HG03571 (cell line): ENCODE results near the gene FCGR3A.
"Not testable (repeated sequence)": the region's sequence is repeated elsewhere in the genome, so short reads cannot be mapped to it uniquely, and the experiment has no call there.

Experiments
- ATAC-seq: cut with Tn5 transposase; IDR thresholded peaks from one replicate; pipeline ENCODE4 v1.9.1; 2021; ENCODE audit not compliant: unreplicated experiment

FCGR3A gene

DNA sequence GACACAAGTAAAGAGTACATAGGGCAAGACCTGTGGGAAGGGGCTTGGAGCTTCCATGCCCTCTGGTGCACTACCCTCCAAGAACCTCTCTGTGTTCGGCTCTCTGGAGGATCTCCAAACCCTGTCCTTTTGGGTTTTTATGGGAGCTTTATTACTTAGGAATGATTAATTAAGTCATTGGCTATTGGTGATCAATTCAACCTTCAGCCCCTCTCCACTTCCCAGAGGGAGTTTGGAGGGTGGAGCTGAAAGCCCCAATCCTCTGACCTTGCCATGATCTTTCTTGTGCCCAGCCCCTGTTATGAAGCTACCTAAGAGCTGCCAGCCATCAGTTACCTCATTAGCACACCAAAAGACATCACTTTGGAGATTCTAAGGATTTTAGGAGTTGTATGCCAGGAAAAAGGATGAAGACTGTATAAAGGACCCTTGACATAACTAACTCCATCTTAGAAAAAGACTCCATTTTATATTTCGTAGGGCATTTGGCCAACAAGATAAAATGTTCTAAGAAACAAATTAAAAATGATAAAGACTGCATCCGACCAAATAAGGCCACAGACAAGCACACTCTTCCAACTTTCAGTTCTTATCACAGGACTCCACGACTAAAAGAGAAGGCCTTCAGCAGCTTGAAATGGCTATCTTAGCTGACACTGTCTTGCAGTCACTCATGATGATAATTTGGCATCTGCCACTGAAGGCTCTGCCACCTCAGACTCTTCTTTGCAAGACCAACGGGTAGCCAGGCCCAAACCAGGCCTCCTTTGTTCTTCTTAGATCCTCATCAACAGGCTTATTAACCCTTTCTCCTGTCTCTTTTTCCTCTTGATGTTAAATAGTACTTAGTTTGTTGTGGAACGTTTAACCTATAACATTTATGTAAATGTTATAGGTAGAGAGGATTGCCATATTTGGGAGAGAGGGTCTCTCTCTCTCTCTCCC lies 8.2 kb upstream of the FCGR3A start:
- ATAC-seq = not testable (repeated sequence)

DNA sequence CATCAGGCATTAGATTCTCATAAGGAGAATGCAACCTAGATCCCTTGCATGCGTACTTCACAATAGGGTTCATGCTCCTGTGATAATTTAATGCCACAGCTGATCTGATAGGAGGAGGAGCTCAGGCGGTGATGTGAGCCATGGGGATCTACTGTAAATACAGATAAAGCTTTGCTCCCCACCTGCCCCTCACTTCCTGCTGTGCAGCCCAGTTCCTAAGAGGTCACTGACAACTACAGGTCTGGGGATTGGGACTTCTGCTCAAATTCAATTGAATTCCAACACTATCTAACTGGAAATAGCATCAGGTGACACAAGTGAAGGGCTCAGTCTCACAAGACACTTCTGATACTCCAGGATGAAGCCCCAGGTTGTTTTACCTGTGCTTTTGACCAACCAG lies 7.4 kb upstream of the FCGR3A start:
- not testable (repeated sequence) for ATAC-seq

DNA sequence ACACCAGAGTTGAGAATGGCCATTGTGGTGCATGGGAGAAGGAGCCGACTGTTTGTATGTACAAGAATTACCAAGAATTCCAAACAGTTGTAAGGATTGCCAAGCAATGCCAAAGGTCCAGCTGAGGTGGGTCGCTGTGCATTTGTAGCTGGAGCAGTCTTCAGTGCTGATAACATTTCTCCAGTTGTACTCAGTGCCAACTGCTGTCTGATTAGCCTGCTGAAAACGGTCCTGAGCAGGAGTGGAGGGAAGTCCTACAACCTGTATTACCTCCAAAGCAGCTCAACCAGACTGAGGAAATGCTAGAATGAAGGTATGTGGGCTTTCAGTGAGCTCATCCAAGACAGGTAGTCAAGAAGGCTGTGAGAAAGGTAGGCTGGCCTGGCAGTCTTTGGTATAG lies 6.5 kb upstream of the FCGR3A start:
- not testable (repeated sequence) for ATAC-seq

DNA sequence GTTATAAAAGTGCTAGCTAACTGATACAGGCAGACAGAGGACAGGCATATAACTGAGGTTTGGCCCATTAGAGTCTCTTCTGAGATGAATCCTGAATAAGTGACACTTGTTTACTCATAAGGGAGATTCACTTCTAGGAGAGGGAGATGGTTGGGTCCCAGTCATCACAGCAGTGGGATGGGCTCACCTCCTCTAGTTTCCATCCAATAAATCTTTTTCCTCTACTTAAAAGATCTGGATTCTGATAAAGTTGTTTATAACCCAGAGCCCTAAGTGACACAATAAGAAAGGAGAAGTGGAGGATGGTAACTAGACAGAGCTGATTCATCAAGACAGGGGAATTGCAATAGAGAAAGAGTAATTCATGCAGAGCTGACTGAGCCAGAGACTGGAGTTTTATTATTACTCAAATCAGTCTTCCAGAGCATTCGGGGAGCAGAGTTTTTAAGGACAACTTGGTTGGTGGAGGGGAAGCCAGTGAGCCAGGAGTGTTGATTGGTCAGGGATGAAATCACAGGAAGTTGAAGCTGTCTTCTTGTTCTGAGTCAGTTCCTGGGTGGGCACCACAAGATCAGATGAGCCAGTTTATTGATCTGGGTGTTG lies 5.3 kb upstream of the FCGR3A start:
- ATAC-seq = not testable (repeated sequence)

DNA sequence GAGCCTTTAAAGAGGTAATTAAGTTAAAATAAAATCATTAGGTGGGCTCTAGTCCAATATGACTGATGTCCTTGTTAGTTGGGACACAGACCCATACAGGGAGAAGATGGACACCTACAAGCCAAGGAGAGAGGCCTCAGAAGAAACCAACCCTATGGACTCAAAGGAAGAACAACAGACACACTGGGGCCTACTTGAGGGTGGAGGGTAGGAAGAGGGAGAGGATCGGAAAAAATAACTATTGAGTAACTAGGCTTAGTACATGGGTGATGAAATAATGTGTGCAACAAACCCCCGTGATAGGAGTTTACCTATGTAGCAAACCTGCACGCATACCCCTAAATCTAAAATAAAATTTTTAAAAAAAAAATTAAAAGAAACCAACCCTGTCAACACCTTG lies 4.7 kb upstream of the FCGR3A start:
- not testable (repeated sequence) for ATAC-seq

DNA sequence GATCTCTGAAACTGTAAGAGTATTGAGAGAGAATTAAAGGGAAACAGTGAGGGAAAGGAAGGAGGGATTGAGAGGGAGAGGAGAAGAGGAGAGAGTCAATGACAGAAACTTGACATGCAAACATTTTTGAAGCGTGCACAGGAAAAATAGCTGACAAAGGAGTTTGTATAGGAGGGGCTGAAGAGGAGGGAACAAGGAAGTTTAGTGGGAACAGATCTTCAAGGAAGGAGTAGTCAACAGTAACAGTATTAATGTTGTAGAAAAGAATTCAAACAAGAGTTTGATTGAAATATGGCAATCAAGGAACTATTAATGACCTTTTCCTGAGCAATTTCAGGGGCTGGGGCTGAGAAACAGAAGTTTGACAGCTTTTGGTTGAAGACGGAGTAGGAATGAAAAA lies 4.0 kb upstream of the FCGR3A start:
- ATAC-seq = not testable (repeated sequence)

DNA sequence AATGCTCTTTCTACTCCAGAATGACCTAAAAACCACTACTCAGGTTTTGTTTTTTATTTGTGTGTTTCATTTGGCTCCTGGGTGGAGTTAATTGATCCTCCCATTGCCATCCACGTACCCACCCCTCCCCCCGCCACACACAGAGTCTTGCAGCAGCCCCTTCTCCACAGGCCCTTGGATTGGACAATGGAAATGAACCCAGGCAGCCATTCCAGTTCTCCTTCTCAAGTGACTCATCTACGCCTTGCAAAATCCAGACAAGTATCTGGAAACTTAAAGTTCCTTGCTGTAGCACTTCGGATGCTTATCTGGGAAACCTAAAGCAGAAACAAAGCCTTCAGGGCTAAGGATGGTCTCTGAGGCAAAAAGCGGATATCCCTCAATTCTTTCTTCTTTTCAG lies 1.3 kb upstream of the FCGR3A start:
- ATAC-seq = not testable (repeated sequence)

DNA sequence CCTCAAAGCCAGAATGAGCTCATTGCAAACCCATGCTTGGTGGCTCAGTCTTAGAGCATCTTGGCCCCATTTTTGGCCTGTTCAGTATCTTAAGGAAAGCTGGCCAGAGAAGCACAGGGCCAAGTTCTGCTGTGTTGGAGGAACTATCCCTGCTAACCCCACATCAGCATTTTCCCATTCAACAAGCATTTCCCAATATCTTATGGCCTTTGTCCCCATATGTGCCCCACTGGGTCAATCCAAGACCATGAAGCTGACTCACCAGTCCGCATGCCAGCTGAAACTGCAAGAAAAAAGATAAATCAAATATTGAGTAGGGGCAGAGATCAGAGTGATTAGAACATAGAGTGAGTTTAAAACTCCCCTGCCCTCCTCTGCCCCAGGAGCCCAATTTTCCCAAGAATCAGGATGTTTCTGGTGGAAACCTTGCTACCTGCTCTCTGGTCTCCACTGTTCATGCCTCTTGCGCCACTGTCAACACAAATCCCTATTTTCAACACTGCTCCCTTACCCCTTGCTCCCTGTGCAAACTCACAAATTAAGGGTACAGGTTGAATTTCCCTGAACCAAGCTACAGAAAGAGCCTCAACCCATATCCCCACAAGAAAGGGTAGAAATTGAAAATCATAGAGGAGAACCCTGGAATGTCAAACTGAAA lies 740 bp downstream of the FCGR3A start:
- not testable (repeated sequence) for ATAC-seq

DNA sequence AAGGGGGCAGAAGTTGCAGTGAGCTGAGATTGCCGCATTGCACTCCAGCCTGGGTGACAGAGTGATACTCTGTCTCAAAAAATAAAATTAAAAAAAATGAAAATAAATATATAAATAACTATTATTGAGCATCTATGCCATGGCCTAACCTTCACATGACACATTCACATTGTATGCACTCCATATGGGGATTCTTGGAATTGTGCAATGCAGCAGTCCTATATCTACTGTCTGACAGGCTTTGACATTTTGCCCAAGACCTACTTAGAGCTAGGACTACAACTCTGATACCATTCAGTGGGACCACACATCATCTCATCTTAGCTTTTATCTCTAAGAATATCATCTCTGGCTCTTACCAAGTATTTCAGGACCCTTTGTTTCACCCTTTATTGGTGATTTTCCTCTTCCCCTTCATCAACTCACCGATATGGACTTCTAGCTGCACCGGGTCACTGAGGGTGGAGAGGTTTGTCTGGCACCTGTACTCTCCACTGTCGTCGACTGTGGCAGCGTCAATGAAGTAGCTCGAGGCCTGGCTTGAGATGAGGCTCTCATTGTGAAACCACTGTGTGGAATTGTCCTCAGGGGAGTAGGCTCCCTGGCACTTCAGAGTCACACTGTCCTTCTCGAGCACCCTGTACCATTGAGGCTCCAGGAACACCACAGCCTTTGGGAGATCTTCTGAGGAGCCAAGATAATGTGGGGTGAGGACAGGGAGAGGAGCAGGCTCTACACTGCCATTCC lies 1.4 kb downstream of the FCGR3A start:
- not testable (repeated sequence) for ATAC-seq

DNA sequence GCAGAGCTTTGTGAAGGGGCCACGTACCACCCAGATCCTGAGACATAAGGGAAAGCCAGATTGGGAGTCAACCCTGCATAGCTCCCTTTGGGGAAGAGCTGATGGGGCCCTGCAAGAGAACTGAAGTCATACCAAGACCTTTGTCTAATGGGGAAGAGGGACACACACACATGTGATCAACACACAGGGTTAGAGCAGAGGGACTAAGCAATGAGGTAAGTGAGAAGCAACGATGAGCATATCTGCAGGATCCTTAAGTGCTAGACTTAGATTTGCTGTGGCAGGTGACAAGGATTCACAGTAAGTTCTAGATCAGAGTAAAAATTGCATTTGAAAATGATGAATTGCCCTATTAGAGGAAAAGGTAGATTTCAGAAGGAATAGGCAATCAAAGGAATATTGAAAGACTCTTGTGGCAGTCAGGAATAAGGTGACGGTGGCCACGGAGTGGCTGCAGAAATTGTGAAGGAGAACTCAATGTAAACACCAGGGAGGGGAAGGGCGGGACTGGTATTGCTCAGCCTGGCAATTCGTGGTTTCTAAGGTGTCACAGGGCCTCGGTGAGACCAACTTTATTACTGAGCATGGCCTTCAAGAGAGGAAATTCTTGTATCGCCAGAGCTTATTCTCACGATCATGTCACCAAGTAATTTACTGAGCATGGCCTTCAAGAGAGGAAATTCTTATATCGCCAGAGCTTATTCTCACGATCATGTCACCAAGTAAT lies 4.5 kb downstream of the FCGR3A start:
- not testable (repeated sequence) for ATAC-seq

DNA sequence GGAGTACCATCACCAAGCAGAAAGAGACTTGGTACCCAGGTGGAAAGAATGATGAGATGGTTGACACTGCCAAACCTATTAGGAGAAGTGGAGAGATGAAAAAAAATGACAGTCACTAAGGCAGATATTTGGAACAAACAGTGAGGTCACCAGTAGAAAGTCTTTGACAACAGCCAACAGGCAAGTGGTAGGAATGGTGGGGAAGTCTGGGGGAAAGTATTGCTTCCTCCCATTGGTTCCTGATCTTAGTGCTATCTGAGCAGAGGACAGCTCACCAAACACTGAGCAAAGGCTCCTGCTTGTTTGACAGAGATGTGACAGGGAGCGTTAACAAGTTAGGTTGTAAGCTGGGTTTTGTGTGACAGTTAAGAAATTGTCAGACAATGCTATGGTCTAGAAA lies 6.5 kb downstream of the FCGR3A start:
- ATAC-seq = not testable (repeated sequence)

DNA sequence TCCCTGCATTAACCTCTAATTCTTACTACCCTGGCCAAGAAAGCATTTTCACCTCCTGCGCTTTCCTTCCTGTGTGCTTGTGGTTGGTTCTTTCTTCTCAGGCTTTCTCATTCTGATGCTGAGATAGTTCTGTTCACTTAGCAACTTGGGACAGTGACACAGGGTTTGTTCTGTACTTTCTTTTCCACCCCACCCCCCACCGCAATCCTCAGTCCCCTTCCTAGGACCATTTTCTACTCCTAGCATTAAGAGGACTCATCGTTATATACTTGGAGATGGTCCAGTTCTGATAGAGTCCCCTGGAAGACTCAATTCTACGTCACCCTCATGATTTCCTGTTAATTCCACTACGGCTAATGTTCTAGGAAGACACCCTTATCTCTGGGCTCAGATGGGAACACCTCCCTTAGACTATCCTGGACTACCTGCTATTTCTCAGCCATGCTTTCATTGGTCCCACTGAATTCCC lies 7.5 kb downstream of the FCGR3A start:
- ATAC-seq = peak; percentile 68

DNA sequence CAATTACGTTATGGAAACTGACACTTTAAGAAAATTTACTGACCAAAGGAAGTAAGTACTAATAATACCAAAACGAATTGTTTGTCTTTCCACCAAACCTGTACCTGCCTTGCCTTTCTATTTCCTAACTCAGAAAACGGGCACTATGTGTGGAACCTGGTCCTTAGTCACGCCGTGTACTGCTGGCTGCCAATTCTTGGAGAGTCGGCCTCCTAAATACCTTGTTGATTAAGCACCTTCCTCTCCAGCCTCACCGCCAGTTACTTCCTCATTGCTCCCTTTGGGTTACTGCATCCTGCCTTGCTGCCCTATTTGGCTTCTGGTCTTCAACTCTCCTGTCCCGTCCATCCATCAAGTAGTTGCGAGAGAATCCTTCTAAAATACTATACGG lies 9.1 kb downstream of the FCGR3A start:
- not testable (repeated sequence) for ATAC-seq

DNA sequence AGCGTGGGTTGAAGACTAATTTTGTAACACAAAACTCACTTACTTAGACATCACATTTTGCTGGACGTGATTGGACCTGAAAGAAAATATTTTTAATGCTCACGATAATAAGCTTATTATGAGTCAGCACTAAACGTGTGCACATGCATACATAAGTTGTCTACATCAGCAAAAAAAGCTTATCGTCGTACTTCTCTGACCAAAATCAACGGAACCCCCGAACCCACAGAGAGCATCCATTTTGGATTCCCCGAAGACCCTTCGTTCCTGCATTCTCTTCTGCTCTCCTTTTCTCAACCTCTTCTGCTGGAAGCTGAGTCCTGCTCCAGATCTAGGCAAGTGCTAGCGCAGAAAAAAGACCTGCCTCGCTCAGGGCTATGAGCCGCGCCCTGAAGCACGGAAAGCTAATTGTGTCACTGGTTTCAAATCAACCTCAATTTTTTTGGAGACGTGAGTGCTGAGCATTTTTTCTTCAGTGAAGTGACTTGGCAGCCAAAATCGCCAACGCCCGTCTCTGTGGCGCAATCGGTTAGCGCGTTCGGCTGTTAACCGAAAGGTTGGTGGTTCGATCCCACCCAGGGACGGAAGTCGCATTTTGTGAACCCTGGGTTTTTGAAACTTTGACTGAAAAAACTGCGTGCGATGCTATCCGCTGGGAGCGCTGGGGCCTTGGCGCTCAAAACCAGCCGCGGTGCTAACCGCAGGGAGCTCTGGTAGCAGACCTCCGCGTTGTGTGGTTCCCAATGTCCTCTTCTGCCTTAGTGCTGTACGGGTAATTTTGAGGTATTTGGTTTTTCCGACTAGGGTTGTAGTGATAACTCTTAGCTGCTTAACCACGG lies 9.7 kb downstream of the FCGR3A start:
- ATAC-seq = peak; percentile 51

DNA sequence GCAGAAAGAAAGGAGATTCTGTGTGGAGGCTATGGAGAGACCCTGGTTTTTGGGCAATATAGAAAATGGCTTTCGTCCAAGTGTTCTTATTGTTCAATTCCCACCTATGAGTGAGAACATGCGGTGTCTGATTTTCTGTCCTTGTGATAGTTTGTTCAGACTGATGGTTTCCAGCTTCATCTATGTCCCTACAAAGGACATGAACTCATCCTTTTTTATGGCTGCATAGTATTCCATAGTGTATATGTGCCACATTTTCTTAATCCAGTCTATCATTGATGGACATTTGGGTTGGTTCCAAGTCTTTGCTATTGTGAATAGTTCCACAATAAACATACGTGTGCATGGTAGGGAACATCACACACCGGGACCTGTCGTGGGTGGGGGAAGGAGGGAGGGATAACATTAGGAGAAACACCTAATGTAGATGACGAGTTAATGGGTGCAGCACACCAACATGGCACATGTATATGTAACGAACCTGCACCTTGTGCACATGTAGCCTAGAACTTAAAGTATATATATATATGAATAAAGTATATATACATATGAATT lies 10.6 kb downstream of the FCGR3A start:
- not testable (repeated sequence) for ATAC-seq

DNA sequence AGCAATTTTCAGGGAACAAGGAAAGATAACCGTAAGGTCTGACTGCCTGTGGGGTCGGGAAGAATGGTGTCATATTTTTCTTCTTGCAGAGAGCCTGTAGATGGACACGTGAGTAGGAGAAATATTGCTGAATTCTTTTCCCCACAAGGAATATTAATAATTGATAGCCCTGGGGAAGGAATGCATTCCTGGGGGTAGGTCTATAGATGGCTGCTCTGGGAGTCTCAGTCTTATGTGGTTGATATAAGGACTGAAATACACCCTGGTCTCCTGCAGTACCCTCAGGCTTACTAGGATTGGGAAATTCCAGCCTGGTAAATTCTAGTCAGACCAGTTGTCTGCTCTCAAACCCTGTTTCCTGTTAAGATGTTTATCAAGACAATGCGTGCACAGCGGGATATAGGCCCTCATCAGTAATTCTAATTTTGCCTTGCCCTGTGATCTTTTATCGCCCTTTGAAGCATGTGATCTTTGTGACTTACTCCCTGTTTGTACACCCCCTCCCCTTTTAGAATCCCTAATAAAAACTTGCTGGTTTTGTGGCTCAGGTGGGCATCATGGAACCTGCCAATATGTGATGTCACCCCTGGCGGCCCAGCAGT lies 12.4 kb downstream of the FCGR3A start:
- not testable (repeated sequence) for ATAC-seq

DNA sequence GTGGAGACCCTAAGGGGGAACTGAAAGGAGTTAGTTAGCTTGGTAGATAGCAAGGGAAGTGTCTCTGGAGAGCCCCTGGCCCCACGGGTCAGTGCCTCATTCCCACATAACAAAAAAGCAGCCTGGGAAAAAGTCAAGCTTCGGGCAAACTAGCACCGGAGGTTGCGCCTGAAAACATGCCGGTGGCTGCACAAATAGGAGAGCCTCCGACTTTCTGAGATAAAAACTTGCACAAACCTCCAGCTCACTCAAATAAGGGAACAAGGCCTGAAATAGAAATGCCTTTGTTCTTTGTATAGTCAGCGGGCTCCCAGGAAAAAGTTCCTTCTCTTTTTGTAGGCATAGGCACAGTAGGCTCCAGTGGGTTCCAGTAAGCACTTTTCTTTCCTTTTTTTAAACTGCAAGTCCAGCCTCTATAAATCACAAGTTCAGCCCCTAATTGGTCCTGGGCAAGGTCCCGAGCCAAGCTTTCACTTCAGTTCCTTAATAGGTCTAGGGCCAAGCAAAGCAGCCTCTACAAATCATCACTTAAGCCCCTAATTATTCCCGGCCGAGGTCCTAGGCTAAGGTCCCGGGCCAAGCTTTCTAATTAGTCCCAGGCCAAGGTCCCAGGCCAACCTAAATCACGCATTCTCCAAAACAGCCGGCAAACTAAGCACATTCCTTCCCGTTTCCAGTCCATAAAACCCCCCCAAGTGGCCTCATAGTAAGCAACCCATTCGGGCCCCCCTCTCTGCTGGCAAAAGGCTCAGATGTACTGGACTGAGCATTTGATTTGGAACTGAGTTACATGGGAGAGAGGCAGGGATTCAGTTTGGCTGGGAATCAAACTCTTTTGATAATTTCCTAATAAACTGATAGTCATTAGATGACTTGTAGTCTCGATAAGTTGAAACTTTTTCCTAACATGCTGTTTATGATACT lies 16.7 kb downstream of the FCGR3A start:
- ATAC-seq = not testable (repeated sequence)
